HFF-Myc (cell line): Measurements from ENCODE around the gene CPXM2.

Experiments
- DNase-seq: peaks from one replicate; pipeline ENCODE4 v3.0.0-alpha.2; 2011; ENCODE audit warnings: low read depth; ENCODE audit errors: extremely low read depth
- H3K4me3 ChIP-seq: replicated peaks from 2 replicates; pipeline ENCODE4 v1.5.1; 2011; ENCODE audit warnings: low read depth, mild to moderate bottlenecking, control low read depth, low read length
- TF ChIP-seq, protein P1 (sequence below): IDR thresholded peaks from 2 replicates; pipeline ENCODE4 v1.5.1; 2012; ENCODE audit warnings: mild to moderate bottlenecking, low read depth, low read length, control low read depth; ENCODE audit errors: missing control alignments

Gene CPXM2

DNA sequence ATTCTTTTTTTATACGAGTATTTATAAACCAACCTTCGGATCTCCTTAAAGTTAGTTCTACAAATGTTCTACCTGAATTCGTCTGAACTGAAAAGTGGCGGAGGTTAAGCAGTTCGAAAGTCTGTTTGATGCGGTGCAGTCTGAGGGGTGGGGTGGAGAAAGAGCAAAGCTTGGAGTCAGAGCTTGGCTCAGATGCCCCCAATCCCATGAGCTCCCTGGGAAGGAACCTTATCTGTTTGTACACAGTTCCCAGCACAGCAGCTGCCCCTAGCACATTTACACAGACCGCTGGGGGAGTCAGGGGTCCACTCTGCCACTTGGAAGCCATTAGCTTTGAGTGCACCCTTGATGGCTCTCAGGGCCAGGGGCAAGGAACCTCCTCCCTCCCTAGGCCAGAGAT, 30.8 kb downstream of the CPXM2 start:
- H3K4me3 ChIP-seq = no peak overlapping the region
- TF ChIP-seq, protein P1, sequence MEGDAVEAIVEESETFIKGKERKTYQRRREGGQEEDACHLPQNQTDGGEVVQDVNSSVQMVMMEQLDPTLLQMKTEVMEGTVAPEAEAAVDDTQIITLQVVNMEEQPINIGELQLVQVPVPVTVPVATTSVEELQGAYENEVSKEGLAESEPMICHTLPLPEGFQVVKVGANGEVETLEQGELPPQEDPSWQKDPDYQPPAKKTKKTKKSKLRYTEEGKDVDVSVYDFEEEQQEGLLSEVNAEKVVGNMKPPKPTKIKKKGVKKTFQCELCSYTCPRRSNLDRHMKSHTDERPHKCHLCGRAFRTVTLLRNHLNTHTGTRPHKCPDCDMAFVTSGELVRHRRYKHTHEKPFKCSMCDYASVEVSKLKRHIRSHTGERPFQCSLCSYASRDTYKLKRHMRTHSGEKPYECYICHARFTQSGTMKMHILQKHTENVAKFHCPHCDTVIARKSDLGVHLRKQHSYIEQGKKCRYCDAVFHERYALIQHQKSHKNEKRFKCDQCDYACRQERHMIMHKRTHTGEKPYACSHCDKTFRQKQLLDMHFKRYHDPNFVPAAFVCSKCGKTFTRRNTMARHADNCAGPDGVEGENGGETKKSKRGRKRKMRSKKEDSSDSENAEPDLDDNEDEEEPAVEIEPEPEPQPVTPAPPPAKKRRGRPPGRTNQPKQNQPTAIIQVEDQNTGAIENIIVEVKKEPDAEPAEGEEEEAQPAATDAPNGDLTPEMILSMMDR = no peak
- DNase-seq = no peak

DNA sequence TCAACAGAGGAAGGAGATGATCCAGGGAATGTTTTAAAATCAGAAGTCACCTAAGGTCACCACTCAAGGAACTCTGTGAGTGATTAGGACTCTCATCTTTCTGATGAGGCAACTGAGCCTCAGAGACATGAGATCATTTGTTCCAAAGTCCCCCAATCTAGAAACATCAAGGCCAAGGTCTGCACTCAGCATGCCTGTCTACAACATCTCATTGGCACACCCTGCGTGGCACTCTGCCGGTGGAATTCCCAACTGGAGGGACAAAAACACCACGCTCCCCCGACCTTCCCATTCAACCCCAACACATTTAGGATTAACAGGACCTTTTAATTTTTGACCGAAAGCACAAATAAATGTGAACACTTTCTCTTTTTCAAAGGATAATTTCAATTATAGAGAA, 31.4 kb downstream of the CPXM2 start:
- TF ChIP-seq, protein P1 = no peak
- no peak for DNase-seq
- no peak overlapping the region for H3K4me3 ChIP-seq

DNA sequence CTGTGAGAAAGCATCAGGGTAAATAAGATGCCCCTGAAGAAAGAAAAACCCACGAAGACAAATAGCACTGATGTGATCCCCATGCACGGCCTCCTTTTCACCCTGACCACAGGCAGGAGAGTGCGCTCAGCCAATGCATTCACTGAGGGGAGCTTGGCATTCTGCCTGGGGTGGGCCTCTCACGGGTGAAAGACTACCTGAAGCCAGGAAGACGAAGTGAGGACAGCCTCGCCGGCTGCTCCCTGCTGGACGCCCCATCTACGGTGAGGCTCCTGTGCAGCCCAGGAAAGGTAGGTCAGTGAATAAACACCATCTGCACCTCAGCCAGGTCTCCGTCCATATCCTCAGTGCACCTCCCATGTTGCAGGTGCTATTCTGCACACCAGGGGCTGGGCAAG, 32.0 kb downstream of the CPXM2 start:
- DNase-seq = no peak
- TF ChIP-seq, protein P1 = no peak
- H3K4me3 ChIP-seq = no peak overlapping the region

DNA sequence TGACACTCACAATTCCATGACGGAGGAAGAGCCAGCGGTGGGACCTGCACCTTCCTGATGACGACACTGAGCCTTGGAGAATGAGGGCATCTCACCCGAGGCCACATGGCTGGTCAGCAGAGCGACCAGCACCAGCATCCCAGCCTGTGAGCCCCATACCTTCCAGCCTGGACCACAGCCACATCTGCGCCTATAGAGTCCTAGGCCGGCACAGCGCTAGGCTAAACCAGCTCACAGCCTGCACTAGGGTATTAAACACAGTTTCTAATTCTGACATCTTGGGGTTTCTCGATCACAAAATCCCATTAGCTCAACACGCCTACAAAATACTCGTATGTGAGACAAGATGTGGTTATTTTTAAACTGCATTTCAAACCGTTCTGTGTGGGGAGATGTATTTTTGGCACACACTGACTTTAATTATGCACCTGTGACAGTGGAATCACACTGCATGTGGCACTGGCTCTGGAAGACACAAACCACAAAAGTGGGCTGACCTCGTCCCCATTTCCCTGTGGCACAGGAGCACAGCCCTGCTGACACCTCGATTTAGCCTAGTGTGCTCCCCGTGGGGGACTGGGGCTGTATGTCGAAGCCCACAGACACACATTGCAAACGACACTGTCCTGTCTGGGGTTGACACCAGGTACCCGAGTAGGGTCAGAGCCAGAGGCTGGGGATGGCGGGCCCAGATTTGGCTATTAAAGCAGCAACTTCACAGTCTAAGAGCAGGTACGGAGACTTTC, 32.5 kb downstream of the CPXM2 start:
- no peak for DNase-seq
- TF ChIP-seq, protein P1 = no peak
- H3K4me3 ChIP-seq = no peak overlapping the region

DNA sequence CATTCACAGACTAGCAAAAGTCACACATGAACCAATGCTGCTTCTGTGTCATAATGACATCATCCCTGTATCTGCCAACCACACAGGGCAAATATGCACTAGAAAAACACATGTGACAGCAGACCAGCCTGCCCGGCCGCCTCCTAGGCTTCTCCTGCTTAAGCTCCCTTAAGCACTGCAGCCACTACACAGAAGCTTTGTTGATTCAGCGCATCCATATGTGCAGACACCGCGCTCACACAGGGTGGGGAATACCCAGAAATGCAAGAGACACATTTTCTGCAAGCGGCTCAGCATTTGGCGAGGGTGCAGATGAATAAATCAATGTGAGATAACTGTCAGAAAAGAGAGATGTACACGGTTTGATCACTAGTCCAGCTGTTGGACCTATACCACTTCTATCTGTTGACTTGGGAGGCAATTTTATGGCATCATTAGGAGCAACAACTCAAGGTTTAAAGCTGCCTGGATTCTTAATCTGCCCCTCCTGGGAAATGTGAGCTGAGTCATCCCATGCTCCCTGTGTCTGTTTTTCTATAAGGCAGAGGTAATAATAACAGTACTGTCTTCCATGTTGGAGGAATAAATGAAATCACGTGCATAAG, 33.4 kb downstream of the CPXM2 start:
- TF ChIP-seq, protein P1 = no peak
- no peak overlapping the region for H3K4me3 ChIP-seq
- DNase-seq = no peak

DNA sequence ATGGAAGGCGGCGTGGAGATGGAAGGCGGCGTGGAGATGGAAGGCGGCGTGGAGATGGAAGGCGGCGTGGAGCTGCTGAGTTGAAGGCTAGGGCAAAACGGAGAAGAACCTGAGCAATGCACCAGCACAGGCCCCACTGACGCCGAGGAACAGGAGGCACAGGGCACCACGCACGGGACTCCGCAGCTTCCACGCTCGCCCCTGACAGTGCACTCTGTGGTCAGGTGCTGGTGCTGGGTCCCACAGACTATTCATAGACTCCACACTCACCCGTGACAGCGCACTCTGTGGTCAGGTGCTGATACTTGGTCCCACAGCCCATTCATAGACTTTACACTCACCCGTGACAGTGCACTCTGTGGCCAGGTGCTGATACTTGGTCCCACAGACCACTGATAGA, 34.0 kb downstream of the CPXM2 start:
- H3K4me3 ChIP-seq = no peak overlapping the region
- TF ChIP-seq, protein P1 = no peak
- no peak for DNase-seq
